Measurements from ENCODE around the gene PRELID2.

Gene PRELID2

DNA sequence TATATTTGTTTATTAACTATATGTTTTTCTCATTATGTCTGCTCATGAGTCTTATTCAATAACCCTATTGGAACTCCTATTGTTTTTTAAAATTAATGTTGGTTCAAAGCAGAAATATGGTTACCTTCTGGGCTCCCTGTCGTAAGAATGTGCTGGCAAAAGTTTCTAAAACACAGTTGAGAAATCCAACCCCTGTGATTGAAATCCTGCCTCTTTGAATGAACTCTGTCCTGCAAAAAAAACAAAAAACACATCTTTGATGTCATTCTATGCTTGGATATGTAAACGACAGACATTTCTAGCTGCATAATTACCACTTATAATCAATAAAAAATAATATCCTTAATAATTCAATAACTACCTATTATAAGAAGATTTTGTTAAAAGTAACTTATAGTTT, 38.8 kb downstream of the PRELID2 start:
- H3K4me1 Mint-ChIP-seq (ENCODE audit: low read depth): no peaks in the 10 kb centered on the region
- no peaks in the 10 kb centered on the region for H3K36me3 Mint-ChIP-seq (ENCODE audit: low read depth)
- no peak for DNase-seq
- no peak overlapping the region for H3K27ac Mint-ChIP-seq
- H3K9me3 Mint-ChIP-seq: no peaks in the 10 kb centered on the region
- no peak overlapping the region for H3K4me3 Mint-ChIP-seq
- no peaks in the 10 kb centered on the region for H3K27me3 Mint-ChIP-seq

DNA sequence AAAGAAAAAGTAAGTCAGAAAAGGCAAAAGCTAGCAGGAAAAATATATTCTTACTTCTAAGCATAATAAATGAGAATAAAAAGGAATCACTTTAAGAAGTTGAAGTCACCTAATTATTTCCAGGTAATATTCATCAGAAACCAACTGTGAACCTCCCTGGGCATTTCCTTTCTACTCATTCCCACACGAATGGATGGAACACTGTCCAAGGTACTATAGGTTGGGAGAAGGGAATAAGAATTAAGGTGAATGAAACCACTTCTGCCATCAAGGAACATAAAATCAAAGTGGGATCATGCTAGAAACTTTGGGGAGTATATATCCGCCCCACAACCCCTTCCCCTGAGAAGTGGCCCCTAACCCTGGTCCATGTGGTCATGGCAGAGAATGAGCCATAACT, 41.6 kb downstream of the PRELID2 start:
- Mint-ChIP-seq H3K36me3 (ENCODE audit: low read depth) (no peaks in the 10 kb centered on the region), H3K27me3 (no peaks in the 10 kb centered on the region), H3K9me3 (no peaks in the 10 kb centered on the region), H3K27ac (no peak overlapping the region), H3K4me3 (no peak overlapping the region), H3K4me1 (ENCODE audit: low read depth) (no peaks in the 10 kb centered on the region)
- DNase-seq: no peak

DNA sequence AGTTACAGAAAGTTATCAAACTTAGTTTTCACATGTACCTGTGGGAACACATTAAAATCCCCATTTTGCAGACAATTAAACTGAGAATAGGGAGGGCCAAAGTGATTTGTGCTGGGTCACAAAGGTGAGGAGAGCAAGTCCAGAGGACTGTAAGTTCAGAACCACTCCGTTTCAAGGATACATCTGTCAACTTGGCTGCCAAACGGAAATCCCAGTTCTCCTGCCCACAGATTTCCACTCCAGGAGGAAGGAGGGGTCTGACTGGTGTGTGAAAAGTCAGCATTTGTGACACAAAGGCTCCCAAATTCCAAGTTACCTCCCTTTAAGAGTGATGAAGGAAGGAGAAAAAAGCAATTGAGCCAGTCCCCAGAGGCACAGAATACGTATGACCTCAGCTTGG, 42.3 kb downstream of the PRELID2 start:
- no peak for DNase-seq
- Mint-ChIP-seq H3K36me3 (ENCODE audit: low read depth) (no peaks in the 10 kb centered on the region), H3K27me3 (no peaks in the 10 kb centered on the region), H3K4me3 (no peak overlapping the region), H3K27ac (no peak overlapping the region), H3K9me3 (no peaks in the 10 kb centered on the region), H3K4me1 (ENCODE audit: low read depth) (no peaks in the 10 kb centered on the region)

DNA sequence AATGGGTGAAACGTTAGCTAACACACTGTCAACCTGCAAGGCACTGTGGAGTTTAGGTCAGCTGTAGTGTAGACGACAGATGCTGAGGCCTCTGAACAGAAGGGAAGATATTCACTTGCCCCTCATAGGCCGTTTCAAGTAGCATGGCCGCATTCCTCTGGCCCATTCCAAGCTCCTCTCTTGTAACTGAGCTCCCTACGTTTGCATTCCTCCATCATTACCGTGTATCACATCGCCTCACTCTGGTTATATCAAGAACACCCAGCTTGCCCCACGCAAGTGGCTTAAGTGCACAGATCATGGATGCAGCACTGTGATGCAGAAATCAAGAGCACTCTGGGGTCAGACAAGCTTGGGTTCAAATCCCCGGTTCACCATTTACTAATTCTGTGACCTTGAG, 43.3 kb downstream of the PRELID2 start:
- no peak overlapping the region for H3K27ac Mint-ChIP-seq
- no peaks in the 10 kb centered on the region for H3K4me1 Mint-ChIP-seq (ENCODE audit: low read depth)
- no peaks in the 10 kb centered on the region for H3K9me3 Mint-ChIP-seq
- H3K27me3 Mint-ChIP-seq: no peaks in the 10 kb centered on the region
- DNase-seq: no peak
- no peaks in the 10 kb centered on the region for H3K36me3 Mint-ChIP-seq (ENCODE audit: low read depth)
- H3K4me3 Mint-ChIP-seq: no peak overlapping the region

DNA sequence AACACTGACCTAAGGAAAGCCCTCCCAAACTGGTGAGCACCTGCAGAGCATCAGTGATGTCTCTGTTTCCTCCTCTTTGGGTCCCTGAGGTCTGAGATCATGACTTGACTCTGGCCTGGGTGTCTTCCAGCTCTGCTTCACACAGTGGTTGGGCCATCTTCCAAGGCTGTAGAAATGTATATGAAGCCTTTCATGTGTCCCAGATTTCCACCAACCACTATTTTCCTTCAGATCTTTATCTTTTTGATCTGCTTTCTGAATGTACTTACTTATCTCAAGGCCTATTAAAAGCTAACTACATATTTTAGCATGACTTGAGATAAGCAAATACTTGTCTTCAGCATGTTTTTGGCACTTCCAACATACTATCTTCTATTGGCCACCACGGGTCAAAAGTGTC, 47.1 kb downstream of the PRELID2 start:
- H3K27me3 Mint-ChIP-seq: no peaks in the 10 kb centered on the region
- H3K9me3 Mint-ChIP-seq: no peaks in the 10 kb centered on the region
- DNase-seq: no peak
- no peak overlapping the region for H3K4me3 Mint-ChIP-seq
- H3K36me3 Mint-ChIP-seq (ENCODE audit: low read depth): no peaks in the 10 kb centered on the region
- H3K4me1 Mint-ChIP-seq (ENCODE audit: low read depth): no peaks in the 10 kb centered on the region
- no peak overlapping the region for H3K27ac Mint-ChIP-seq

DNA sequence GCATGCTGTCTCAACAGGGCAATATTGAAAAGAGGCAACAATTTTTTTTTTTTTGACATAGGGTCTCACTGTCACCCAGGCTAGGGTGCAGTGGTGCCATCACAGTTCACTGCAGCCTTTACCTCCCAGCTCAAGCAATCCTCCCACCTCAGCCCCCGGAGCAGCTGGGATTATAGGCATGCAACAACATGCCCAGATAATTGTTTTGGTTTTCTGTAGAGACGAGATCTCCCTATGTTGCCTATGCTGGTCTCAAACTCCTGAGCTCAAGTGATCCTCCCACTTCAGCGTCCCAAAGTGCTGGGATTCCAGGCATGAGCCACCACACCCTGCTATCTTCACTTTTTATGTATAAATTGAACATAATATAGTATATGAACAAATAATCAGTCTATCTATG, 47.6 kb downstream of the PRELID2 start:
- DNase-seq: no peak
- Mint-ChIP-seq H3K36me3 (ENCODE audit: low read depth) (no peaks in the 10 kb centered on the region), H3K27ac (no peak overlapping the region)

DNA sequence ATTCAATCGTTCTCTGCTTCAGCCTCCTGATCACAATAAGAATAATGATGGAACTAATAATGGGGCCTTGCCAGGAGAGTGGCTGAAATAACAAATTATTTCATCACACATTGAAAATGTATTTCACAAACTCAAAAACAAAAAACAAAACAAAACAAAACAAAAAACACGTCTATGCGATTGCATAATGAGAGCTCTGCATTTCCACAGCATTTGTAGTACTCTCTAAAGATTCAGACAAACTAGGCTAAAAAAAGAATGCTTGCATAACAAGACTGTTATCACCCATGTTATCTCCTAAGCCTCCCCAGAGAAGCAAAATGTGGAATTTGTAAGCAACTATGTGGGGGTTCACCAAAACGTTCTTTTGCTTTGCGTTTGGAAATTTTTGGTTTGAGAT, 48.1 kb downstream of the PRELID2 start:
- no peak for DNase-seq
- no peak overlapping the region for H3K27ac Mint-ChIP-seq
- H3K9me3 Mint-ChIP-seq: no peaks in the 10 kb centered on the region
- H3K4me3 Mint-ChIP-seq: no peak overlapping the region
- no peaks in the 10 kb centered on the region for H3K36me3 Mint-ChIP-seq (ENCODE audit: low read depth)
- no peaks in the 10 kb centered on the region for H3K4me1 Mint-ChIP-seq (ENCODE audit: low read depth)
- no peaks in the 10 kb centered on the region for H3K27me3 Mint-ChIP-seq

More for the DNA sequence above, 47.6 kb downstream of the PRELID2 start:
- H3K4me1 Mint-ChIP-seq (ENCODE audit: low read depth): no peaks in the 10 kb centered on the region
- H3K9me3 Mint-ChIP-seq: no peaks in the 10 kb centered on the region
- no peak overlapping the region for H3K4me3 Mint-ChIP-seq
- H3K27me3 Mint-ChIP-seq: no peaks in the 10 kb centered on the region

DNA sequence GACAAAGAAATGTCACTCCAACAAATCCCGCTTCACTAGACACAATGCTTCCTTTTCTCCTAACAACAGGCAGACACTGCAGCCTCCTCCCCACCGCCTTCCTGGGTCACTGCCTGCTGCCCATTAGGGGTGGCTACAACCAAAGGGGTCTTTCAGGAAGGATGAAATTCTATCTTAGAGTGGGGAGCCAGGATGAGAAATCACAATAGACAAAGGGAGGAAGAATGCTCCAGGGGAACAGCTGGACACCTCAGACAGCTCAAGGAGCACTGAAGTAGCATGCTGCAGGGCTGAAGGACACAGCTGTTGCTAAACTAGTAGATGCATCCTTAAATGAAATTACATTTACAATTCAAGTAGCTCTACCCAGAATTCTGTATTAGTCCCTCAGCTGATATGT, 54.2 kb downstream of the PRELID2 start:
- Mint-ChIP-seq H3K9me3 (no peaks in the 10 kb centered on the region), H3K4me1 (ENCODE audit: low read depth) (no peaks in the 10 kb centered on the region), H3K4me3 (no peak overlapping the region), H3K27me3 (no peaks in the 10 kb centered on the region), H3K36me3 (ENCODE audit: low read depth) (no peaks in the 10 kb centered on the region), H3K27ac (no peak overlapping the region)
- no peak for DNase-seq

DNA sequence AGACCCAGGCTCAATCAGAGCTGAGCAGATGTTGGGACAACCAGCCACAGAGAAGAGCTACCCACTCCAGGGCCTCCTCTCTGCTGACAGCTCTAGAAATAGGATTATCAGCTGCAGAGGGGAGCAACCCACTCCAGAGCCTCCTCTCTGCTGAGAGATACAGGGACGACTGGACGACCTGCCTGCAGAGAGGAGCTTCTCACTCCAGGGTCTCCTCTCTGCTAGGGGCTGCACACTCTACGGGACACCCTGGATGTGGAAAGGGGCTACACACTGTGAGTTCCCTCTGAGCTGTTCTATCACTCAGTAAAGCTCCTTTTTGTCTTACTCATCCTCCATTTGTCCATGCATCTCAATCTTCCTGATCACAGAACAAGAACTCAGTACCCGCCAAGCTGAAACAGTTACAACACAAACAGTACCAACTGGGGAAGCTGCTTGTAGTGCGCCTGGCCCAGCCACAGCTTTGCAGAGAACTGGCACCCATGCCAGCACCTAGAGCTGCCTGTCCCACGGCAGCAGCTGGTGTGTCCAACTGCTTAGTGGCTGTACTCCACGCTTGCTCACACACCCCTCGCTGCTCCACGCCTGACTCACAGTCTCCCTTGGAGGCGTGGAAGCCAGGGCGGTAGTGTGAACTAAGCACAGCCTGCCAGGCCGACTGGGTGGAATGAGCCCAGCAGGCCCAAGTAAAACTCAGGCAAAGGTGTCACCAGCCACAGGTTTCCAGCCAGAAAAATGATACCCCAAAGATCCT, 56.8 kb downstream of the PRELID2 start:
- Mint-ChIP-seq H3K27ac (no peak overlapping the region), H3K4me1 (ENCODE audit: low read depth) (no peaks in the 10 kb centered on the region), H3K36me3 (ENCODE audit: low read depth) (no peaks in the 10 kb centered on the region), H3K27me3 (no peaks in the 10 kb centered on the region), H3K9me3 (no peaks in the 10 kb centered on the region), H3K4me3 (no peak overlapping the region)
- DNase-seq: no peak

DNA sequence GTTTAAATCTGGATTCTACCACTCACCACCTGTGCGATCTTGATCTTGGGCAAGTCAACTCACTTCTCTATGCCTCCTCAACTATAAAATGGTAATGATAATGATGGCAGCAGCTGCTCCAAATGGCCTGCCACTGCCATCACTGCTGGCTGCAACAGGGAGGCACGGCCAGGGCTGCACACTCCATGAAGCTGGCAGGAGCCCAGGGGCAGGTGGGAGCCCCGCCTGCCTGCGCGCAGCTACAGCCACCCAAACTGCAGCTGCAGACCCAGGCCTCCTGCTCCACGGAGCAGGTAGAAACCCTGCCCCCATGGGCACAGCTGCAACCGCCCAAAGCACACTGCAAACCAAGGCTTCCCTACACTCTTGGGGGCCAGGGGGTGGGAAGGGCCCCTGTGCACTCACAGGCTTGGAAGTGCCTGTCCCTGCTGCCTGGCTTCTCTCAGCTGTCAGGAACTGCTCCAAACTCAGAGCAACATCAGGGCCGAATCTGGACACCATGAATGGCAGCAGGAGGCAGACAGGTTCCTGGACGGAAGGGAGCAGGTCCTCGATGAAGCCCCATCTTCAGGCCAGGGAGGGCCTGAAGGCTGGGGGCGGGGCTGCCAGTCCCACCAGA, 57.6 kb downstream of the PRELID2 start:
- no peaks in the 10 kb centered on the region for H3K4me1 Mint-ChIP-seq (ENCODE audit: low read depth)
- no peaks in the 10 kb centered on the region for H3K27me3 Mint-ChIP-seq
- DNase-seq: no peak
- no peaks in the 10 kb centered on the region for H3K9me3 Mint-ChIP-seq
- H3K4me3 Mint-ChIP-seq: no peak overlapping the region
- H3K36me3 Mint-ChIP-seq (ENCODE audit: low read depth): no peaks in the 10 kb centered on the region
- H3K27ac Mint-ChIP-seq: no peak overlapping the region

DNA sequence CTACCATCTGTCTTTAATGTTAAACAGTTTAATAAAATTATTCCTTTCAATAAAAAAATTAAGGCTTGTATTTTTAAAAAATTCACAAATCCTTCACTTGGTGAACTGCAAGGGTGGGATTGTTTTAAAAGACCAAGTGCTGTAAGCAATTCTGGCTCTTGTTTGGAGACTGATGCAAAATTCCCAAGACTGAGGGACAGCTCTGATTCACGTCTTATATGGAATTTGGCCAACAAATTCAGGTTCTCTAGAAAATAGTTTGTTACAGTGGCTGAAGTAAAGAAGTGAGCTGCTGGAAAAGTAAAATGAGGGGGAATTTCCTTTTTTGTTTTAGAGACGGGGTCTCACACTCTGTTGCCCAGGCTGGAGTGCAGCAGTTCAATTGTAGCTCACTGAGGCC, 58.3 kb downstream of the PRELID2 start:
- H3K27ac Mint-ChIP-seq: no peak overlapping the region

DNA sequence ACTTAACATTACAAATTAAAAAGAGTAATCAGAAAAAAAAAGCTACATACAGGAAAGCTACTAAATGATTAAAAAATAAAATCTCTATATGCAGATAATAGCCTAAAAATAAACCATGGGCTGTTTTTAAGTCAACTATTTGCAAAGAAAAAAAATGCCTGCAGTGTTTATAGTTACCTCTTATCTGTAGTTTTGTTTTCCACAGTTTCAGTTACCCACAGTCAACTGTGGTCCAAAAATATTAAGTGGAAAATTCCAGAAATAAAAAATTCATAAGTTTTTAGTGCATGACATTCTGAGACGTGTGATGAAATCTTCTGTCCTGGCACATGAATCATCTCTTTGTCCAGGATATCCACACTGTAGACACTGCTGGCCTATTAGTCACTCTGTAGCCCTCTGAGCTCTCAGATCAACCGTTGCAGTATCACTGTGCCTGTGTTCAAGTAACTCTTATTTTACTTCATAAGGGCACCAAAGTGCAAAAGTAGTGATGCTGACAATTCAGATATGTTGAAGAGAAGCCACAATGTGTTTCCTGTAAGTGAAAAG, 59.2 kb downstream of the PRELID2 start:
- H3K27me3 Mint-ChIP-seq: no peaks in the 10 kb centered on the region
- DNase-seq: no peak
- no peaks in the 10 kb centered on the region for H3K4me1 Mint-ChIP-seq (ENCODE audit: low read depth)
- no peaks in the 10 kb centered on the region for H3K36me3 Mint-ChIP-seq (ENCODE audit: low read depth)
- H3K27ac Mint-ChIP-seq: no peak overlapping the region
- H3K9me3 Mint-ChIP-seq: peaks cover 3% of the 10 kb centered on the region
- H3K4me3 Mint-ChIP-seq: no peak overlapping the region

More for the DNA sequence above, 58.3 kb downstream of the PRELID2 start:
- no peaks in the 10 kb centered on the region for H3K9me3 Mint-ChIP-seq
- no peaks in the 10 kb centered on the region for H3K4me1 Mint-ChIP-seq (ENCODE audit: low read depth)
- no peaks in the 10 kb centered on the region for H3K36me3 Mint-ChIP-seq (ENCODE audit: low read depth)
- DNase-seq: no peak
- no peak overlapping the region for H3K4me3 Mint-ChIP-seq
- H3K27me3 Mint-ChIP-seq: no peaks in the 10 kb centered on the region

DNA sequence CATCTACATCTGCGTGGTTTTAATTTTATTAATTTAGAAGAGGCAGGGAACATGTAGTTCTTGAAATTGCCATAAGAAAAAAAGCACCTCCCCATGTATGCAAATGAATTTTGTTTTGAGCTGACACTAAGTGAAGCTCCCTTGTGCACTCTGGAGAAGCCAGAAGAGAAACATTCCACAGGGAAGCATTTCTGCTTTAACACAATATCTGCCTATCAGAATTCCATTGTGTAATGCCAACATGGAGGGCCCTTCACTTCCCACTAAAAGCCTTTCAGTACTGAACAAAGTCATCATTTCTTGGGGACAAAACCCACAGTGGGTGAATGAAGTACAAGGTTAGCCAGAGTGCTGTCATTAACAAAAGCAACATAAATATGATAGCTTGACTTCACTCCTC, 59.7 kb downstream of the PRELID2 start:
- no peaks in the 10 kb centered on the region for H3K36me3 Mint-ChIP-seq (ENCODE audit: low read depth)
- peaks cover 3% of the 10 kb centered on the region for H3K9me3 Mint-ChIP-seq
- H3K4me1 Mint-ChIP-seq (ENCODE audit: low read depth): no peaks in the 10 kb centered on the region
- H3K27ac Mint-ChIP-seq: no peak overlapping the region
- no peak overlapping the region for H3K4me3 Mint-ChIP-seq
- H3K27me3 Mint-ChIP-seq: no peaks in the 10 kb centered on the region
- DNase-seq: no peak

DNA sequence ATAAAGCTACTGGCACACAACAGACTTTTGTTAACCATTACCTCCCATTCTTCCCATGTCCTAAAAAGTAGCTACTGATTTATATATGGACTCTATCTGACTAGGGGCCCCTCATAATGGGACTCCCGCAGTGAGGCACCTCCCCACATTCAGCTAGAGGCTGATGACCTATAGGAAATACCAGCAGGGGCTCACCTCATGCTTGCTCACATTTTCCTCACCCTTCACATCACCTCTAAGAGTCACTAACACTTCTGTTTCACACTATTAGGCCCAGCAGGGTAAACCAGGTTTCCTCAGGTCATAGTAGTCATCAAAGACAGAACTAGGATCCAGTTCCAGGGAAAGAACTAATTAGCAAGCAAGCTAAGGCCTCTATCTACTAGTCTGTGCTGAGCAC, 60.7 kb downstream of the PRELID2 start:
- H3K27me3 Mint-ChIP-seq: no peaks in the 10 kb centered on the region
- H3K4me1 Mint-ChIP-seq (ENCODE audit: low read depth): no peaks in the 10 kb centered on the region
- H3K36me3 Mint-ChIP-seq (ENCODE audit: low read depth): no peaks in the 10 kb centered on the region
- H3K9me3 Mint-ChIP-seq: peaks cover 3% of the 10 kb centered on the region
- H3K4me3 Mint-ChIP-seq: no peak overlapping the region
- no peak for DNase-seq
- no peak overlapping the region for H3K27ac Mint-ChIP-seq

DNA sequence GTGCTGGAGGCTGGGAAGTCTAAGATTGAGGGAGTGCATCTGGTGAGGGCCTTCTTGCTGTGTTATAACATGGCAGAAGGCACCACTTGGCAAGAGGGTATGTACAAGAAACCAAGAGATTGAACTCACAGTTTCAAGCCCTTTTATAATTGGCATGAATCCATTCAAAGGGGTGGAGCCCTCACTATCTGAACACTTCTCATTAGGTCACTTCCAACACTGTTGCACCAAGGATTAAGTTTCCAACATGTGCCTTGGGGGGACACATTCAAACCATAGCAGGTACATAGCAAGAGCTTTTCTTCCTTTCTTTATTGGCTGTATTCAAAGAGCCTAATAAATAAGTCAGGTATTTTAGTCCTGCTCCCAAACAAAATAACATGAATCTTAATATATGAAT, 62.7 kb downstream of the PRELID2 start:
- Mint-ChIP-seq H3K9me3 (peaks cover 3% of the 10 kb centered on the region), H3K27ac (no peak overlapping the region), H3K36me3 (ENCODE audit: low read depth) (no peaks in the 10 kb centered on the region), H3K4me3 (no peak overlapping the region), H3K4me1 (ENCODE audit: low read depth) (no peaks in the 10 kb centered on the region), H3K27me3 (no peaks in the 10 kb centered on the region)
- DNase-seq: no peak

All from activated T-cell treated with anti-CD3 and anti-CD28 coated beads, Interleukin-2, amount 50 U/mL, for 24 hours (primary cell).